Measurements from ENCODE around the gene NDUFA13.

Gene NDUFA13

DNA sequence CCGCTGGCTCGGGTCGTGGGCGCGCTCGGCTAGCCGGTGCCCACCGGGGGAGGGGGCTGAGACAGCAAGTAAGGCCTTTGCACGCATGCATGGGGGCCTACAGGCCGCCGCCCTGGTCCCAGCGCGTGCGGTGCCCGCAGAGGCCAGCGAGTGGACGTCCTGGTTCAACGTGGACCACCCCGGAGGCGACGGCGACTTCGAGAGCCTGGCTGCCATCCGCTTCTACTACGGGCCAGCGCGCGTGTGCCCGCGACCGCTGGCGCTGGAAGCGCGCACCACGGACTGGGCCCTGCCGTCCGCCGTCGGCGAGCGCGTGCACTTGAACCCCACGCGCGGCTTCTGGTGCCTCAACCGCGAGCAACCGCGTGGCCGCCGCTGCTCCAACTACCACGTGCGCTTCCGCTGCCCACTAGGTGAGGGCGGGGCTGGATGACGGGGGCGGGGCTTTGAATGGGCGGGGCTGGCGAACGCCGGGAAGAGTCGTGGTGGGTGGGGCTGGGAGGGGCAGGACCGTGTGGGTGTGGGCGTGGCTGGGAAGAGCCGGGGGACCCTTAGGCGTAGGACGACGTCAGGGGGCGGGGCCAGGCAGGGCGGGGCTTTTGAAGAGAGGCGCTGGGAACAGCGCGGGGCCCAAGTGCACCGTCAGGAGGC lies 24.2 kb downstream of the NDUFA13 start:
- no peak for TF ChIP-seq GATA3 (IDR thresholded peaks at IDR 0.05; ENCODE audit: low read depth, low read length)
- no peak for TF ChIP-seq GATA2 (IDR thresholded peaks at IDR 0.05; ENCODE audit: low read depth, low read length)

DNA sequence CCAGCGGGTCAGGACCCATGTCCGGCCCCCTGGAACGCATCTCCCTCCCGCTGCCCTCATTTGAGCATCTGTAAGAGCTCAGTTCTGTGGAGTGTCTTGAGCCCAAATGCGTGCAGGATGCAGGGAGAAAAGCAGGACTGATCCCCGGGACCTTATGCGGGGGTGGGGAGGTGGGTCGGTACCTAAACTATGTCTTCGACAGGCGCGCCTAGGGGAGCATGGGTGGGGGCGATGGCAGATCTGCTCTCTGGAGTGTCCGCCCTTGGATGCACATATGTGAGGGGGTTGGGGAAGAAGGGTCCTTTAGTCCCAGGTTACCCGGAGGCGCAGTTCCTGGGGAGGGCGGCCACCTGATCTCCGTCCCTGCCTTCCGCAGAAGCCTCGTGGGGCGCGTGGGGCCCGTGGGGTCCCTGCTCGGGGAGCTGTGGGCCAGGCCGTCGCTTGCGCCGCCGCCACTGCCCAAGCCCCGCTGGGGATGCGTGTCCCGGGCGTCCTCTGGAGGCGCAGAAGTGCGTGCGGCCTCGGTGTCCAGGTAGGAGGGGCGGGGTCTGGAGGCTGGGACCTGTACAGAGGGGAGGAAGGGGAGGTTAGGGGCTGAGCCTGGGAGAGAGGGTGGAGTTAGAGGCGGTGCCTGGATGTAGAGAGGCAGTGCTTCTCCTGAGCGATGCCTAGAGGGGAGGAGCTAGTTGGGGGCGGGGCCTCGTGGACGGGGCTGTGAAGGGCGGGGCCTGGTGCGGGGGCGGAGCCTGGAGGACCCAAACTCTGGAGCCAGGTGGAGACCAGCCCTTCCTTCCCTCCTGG lies 24.9 kb downstream of the NDUFA13 start:
- TF ChIP-seq GATA3 (IDR thresholded peaks at IDR 0.05; ENCODE audit: low read depth, low read length) (no peak), GATA2 (IDR thresholded peaks at IDR 0.05; ENCODE audit: low read depth, low read length) (no peak)

DNA sequence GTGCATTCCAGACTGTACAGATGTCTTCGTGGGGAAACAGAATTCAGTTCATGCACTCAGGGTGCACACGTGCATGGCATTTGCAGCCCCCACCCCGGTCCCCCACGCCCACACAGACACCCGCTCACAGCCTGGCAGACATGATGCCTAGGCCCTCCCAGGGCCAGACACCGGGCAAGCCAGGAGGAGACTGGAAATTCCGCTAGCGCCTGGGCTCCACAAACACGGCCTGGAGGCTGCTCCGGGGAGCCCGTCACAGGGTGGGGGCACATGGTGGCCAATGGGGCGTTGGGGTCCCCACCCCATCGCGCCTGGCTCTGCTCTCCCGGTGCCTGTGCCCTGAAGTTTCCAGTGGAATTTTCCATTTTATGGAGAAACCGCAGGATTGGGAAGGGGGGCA lies 25.6 kb downstream of the NDUFA13 start:
- TF ChIP-seq GATA2 (IDR thresholded peaks at IDR 0.05; ENCODE audit: low read depth, low read length) (no peak), GATA3 (IDR thresholded peaks at IDR 0.05; ENCODE audit: low read depth, low read length) (no peak)

DNA sequence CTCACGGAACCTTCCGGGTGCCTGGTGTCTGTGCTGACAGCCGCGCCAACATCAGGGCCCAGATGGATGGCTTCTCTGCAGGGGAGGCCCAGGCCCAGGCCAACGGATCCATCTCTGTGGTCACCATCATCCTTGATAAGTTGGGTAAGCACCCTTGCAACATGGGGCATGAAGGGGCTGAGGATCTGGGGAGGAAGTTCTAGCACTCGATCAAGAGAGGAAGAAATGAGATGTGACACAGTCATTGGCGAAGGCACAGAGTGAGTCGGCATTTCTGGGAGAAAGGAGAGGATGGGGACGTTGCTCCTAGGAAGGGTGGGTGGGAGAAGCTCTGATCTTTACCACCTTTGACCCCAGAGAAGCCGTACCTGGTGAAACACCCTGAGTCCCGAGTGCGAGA lies 26.5 kb downstream of the NDUFA13 start:
- TF ChIP-seq GATA3 (IDR thresholded peaks at IDR 0.05; ENCODE audit: low read depth, low read length) (no peak), GATA2 (IDR thresholded peaks at IDR 0.05; ENCODE audit: low read depth, low read length) (no peak)

DNA sequence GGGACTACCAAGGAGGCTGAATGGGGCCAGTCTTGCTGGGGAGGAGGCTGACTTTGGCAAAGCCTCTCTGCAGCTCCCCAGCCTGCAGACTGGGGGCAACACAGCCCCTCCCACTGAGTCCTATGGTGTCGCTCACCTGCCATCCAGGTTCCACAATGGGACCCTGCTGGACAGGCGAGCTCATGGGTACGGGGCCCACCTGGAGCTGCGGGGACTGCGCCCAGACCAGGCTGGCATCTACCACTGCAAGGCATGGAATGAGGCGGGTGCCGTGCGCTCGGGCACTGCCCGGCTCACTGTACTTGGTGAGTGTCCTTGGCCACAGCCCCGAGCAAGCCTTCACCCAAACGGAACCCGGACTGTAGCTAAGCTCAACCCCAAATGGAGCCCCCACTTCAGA lies 27.1 kb downstream of the NDUFA13 start:
- TF ChIP-seq GATA2 (IDR thresholded peaks at IDR 0.05; ENCODE audit: low read depth, low read length), result no peak
- TF ChIP-seq GATA3 (IDR thresholded peaks at IDR 0.05; ENCODE audit: low read depth, low read length), result no peak

DNA sequence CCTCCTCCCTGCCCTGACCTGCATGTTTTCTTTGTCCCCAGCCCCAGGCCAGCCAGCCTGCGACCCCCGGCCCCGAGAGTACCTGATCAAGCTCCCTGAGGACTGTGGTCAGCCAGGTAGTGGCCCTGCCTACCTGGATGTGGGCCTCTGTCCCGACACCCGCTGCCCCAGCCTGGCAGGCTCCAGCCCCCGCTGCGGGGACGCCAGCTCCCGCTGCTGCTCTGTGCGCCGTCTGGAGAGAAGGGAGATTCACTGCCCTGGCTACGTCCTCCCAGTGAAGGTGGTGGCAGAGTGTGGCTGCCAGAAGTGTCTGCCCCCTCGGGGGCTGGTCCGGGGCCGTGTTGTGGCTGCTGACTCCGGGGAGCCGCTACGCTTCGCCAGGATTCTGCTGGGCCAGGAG lies 27.6 kb downstream of the NDUFA13 start:
- TF ChIP-seq GATA3 (IDR thresholded peaks at IDR 0.05; ENCODE audit: low read depth, low read length) (no peak), GATA2 (IDR thresholded peaks at IDR 0.05; ENCODE audit: low read depth, low read length) (no peak)

DNA sequence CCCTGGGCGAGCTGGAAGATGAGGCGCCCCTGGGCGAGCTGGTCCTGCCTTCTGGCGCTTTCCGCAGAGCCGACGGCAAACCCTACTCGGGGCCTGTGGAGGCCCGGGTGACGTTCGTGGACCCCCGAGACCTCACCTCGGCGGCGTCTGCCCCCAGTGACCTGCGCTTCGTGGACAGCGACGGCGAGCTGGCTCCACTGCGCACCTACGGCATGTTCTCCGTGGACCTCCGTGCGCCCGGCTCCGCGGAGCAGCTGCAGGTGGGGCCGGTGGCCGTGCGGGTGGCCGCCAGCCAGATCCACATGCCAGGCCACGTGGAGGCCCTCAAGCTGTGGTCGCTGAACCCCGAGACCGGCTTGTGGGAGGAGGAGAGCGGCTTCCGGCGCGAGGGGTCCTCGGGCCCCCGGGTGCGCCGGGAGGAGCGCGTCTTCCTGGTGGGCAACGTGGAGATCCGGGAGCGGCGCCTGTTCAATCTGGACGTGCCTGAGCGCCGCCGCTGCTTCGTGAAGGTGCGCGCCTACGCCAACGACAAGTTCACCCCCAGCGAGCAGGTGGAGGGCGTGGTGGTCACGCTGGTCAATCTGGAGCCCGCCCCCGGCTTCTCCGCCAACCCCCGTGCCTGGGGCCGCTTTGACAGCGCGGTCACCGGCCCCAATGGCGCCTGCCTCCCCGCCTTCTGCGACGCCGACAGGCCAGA lies 28.4 kb downstream of the NDUFA13 start:
- TF ChIP-seq GATA3 (IDR thresholded peaks at IDR 0.05; ENCODE audit: low read depth, low read length) (no peak), GATA2 (IDR thresholded peaks at IDR 0.05; ENCODE audit: low read depth, low read length) (no peak)

DNA sequence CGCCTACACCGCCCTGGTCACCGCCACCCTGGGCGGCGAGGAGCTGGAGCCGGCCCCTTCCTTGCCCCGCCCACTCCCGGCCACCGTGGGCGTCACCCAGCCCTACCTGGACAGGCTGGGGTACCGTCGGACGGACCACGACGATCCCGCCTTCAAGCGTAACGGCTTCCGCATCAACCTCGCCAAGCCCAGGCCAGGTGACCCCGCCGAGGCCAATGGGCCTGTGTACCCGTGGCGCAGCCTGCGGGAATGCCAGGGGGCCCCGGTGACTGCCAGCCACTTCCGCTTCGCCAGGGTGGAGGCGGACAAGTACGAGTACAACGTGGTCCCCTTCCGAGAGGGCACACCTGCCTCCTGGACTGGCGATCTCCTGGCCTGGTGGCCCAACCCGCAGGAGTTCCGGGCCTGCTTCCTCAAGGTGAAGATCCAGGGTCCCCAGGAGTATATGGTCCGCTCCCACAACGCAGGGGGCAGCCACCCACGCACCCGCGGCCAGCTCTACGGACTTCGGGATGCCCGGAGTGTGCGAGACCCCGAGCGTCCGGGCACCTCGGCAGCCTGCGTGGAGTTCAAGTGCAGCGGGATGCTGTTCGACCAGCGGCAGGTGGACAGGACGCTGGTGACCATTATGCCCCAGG lies 29.0 kb downstream of the NDUFA13 start:
- TF ChIP-seq GATA3 (IDR thresholded peaks at IDR 0.05; ENCODE audit: low read depth, low read length) (no peak), GATA2 (IDR thresholded peaks at IDR 0.05; ENCODE audit: low read depth, low read length) (no peak)

DNA sequence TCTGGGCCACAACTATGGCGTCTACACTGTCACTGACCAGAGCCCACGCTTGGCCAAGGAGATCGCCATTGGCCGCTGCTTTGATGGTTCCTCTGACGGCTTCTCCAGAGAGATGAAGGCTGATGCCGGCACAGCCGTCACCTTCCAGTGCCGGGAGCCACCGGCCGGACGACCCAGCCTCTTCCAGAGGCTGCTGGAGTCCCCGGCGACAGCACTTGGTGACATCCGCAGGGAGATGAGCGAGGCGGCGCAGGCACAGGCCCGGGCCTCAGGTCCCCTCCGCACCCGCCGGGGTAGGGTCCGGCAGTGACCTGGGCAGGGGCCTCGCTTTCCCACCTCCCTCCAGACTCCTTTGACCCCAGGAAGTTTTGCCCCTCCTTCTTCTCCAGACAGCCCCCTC lies 29.7 kb downstream of the NDUFA13 start:
- no peak for TF ChIP-seq GATA3 (IDR thresholded peaks at IDR 0.05; ENCODE audit: low read depth, low read length)
- TF ChIP-seq GATA2 (IDR thresholded peaks at IDR 0.05; ENCODE audit: low read depth, low read length), result no peak

DNA sequence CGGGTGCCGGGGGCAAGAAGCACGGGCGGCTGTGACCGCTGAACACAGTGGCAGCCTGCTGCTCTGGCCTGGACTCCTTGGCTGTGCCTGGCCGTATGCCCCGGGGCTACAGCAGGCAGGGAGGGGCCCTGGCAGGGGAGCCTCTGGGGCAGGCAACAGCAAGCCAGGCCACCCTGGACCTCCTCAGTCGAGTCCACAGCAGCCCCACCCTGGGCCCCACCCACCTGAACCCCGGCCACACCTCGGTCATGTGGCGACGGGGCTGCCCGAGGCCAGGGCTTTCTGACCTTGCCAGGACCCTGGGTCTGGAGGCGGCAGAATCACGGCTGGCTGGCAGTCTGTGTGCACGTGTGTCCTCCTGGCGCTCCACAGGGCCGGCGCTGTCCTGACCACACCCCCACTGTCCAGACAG lies 30.7 kb downstream of the NDUFA13 start:
- no peak for TF ChIP-seq GATA3 (IDR thresholded peaks at IDR 0.05; ENCODE audit: low read depth, low read length)
- TF ChIP-seq GATA2 (IDR thresholded peaks at IDR 0.05; ENCODE audit: low read depth, low read length), result no peak

DNA sequence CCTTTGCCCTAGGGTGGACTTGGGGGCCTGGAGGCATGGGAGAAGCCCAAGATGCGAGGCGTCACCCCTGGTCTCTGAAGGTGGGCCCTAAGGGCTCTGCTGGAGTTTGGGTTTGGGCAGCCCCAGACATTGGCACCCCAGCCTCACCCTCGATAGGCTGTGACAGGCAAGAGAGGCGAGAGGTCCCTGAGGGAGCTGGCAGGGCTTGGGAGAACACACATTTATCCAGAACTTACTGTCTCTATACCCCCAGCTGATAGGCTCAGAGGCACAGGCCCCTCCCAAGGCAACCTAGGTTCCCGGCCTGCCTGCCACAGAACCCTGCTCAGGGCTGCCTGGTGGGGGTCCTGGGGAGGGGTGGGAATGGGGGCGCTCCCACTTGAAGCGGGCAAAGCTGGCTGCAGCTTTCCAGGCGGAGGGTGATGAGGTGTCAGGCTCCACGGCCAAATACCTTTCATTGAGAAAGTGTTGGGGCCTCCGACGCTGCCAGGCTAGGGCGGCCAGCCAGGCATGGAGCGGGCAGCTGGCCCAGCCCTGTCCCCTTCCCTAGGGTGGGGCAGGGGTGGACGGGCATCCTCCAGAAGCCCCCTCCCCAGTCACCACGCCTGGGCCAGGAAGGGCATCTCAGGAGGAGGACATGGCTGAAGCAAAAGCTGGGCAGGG lies 31.8 kb downstream of the NDUFA13 start:
- TF ChIP-seq GATA2 (IDR thresholded peaks at IDR 0.05; ENCODE audit: low read depth, low read length) (no peak), GATA3 (IDR thresholded peaks at IDR 0.05; ENCODE audit: low read depth, low read length) (no peak)

DNA sequence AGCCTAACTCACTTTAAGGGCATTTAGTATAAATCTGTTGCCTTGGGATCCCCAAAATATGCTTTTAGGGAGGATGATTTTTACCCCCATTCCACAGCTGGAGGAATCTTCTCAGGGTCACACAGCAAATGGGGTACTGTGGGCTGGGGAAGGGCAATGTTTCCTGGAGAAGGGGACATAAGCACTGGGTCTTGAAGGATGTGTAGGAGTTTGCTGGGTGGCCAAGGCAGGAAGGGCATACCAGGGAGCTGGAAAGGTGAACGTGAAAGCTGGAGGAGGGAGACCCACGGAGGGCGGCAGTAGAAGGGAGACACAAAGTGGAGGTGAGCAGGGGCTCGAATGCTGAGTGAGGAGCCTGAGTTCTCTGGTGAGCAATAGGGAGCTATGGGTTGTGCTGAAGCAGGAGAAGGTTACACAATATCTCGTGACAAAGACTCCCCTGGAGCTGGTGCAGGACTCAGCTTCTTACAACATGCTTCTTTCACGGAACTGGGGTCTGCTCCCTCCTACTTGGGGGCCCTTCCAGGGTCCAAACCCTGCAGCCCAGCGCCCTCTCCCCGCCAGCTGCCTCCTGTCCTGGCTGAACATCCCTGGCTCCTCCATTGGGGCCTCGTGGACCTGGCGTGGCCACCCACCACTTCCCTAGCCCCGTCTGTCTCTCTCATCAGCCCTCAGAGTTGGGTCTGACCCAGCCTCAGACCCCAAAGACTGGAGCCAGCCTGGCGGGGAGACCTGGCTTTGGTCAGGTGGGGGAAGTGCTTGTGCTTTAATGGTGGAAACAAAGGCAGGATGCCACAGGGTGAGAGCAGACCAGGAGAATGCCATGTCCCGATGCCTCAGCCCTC lies 33.1 kb downstream of the NDUFA13 start:
- TF ChIP-seq GATA3 (IDR thresholded peaks at IDR 0.05; ENCODE audit: low read depth, low read length) (no peak), GATA2 (IDR thresholded peaks at IDR 0.05; ENCODE audit: low read depth, low read length) (no peak)
